HG03108 (cell line): ENCODE data around the gene RERE.

Experiments used
- ATAC-seq: cut with Tn5 transposase; IDR thresholded peaks from one replicate; pipeline ENCODE4 v1.9.1; 2021; ENCODE audit warnings: moderate library complexity; ENCODE audit not compliant: unreplicated experiment

Gene RERE

GRCh38 chr1:8359617-8360481 is 457.6 kb downstream of the RERE start:
- no peak for ATAC-seq

DNA sequence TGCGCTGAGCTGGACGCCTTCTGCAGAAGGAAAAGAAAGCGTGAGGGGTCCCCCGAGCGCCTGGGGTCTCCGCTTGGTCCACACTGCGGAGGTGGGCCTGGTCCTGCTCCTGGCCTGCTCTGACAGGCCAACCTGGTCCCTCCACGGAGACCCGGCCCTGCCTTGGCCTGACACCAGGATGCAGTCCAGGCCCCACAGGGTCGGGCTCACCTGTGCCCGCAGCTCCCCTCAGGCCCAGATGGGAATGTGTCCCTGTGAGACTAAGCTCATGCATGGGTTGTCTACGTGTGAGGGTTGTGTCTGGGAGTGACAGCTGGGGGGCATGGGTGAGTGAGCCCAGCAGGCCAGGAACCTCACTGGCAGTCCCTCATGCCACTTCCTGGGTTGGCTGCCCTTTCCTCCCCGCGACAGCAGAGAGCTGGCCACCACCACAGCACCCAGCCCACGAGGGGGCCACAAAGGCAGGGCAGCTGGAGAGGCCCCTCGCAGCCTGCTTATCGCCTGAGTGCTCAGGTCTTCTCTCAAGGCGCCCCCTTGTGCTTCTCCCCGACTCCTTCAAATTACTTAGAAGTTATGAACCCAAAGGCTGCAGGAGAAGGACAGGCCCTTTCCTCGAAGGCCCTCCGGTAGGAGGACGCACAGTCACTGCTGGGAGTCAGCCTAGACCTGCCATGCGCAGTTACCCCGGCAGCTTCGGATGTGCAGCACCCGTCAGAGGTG is 458.4 kb downstream of the RERE start:
- ATAC-seq, result no peak

DNA sequence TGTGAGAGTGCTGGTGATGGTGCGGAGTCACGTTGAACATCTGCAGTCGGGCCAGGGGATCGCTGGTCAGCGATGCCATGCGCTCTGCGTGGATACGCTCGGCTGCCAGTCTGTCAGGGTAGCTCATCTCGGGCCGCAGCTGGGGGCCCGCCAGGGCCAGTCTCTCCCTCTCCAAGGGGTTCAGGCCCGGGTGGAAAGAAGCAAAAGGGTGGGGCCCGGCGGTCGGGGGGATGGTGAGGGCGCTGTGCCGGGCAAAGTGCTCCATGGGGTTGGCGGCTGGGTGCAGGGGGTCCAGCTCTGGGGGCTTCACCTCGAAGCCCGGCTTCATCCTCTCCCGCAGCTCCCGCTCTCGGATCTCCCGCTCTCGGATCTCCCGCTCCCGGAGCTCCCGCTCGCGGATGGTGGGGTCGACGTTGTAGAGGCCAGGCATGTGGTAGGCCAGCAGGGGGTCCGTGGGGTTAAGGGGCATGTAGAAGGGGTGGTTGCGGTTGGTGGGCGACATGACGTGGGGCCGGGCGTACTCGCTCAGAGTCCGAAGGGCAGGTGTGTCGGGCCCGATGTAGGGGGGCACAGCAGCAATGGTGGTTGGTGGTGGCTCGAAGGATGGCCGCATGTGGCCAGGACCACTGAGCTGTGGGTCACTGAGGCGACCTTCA is 459.1 kb downstream of the RERE start:
- ATAC-seq, result no peak

- no peak for ATAC-seq
These were observed 459.9 kb downstream of the RERE start for GRCh38 chr1:8357329-8358101.

DNA sequence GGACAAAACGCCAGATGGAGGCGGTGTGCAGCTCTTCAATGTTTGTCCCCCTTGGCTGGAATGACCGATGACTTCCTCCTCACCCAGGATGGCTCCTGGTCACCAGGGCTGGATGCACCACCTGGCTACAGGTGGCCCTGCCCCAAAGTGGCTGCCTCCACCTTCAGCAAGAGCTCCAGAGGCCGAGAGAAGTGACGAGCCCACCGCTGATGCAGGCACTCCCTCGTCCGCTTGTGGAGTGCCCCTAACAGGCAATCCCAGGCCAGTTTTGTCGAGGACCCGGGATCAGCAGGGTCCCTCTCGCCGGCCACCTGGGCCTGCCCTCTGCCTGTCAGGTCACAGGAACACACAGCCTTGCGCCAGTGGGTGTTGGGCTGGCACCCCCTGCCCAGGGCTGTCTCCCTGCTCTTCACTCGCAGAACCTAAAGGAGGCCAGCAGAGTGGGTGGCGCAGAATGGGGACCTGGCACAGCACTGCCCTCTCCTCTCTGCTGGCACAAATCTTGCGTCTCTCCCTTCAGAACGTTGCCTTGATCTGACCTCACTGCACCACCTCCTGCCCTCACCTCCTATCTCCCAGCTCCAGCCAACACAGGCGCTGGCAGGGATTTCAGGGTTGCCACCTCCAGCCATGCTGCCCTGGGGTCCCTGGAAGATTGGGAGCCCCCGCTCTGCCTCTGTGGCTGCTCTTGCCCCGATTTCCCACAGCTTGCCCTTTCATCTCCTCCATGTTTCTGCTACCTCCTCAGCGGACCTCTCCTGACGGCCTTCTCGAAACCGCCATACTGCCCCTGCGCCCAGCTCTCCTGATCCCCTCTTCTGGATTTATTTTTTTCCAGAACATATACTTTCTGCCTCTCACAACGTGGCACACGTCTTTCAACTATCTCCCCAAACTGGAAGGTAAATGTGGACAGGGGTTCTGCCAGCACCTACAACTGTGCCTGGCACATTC is 460.9 kb downstream of the RERE start:
- no peak for ATAC-seq

DNA sequence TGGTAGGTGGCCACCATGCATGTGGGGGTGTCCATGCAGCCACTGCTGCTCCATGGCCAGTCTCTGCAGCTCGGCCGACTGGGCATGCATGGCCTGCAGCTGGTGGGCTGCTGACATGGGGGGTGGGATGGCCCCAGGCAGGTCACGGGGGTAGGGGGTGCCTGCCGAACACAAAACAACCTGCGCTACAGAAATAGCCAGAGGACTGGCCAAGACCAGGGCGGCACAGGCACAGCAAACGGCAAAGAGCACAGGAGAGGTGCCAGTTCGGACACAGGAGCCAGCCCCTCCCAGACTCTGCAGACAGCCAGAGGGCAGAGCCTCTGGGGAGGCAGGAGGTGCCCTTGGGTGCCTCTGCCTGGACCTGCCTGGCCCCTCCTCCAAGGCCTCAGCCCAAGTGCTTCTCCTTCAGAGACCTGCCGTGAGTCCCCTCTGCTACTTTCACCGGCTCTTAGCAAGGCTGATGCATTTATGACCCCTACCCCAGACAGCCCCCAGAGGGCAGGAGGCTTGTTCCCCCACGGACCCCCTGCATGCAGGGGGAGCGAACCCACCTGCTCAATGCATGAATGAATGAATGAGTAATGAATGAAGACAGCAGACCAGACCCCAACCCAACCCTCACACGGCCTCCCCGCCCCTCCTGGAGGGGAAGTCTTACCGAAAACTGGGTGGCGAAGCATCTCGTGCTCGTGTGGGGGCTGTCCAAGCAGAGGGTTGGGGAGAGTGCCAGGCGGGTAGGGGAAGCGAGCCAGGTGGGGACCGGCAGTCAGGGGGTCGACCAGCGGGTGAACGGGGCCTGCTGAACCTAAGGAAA is 461.8 kb downstream of the RERE start:
- ATAC-seq, result no peak

GRCh38 chr1:8354038-8354437 is 463.4 kb downstream of the RERE start:
- no peak for ATAC-seq

DNA sequence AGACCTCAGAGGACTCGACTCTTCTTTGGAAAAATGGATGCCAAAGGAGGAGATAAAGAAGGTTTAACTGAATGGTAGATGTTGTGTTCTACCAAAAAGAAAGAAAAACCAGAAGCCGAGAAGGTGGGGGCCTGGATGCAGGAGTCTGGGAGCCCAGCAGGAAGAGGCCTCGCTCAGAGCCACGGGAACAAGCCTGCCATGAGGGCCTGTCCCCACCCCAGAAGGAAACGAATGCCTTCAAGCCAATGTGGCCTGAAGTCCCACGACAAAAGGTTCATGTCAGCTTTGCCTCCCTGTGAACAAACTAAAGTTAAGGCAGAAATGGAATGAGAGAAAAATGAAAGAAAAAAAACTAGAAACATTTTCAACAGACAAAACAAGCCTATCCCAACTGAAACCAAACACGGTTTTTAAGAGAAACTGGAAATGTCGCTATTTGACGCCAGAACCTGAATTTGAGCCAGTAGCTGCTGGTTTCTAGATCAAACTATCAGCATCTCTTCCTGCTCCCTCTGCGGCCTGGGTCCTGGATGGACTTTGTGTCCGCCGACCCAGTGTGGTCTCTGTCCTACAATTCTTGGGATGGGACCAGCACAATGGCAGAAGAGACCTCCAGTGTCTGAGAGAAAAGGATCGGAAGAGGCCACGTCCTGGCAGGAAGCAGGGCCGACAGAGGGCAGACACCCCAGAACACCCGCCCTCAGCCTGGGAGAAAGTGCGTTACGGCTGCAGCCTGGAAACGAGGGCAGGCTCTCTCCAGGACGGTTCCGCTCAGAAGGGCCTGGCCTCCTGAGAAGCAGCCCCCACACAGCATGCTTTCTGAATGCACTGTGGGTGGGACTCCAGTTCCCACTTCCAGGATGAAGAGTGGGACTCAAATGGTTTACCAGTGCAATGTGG is 464.3 kb downstream of the RERE start:
- no peak for ATAC-seq

GRCh38 chr1:8352471-8352845 is 465.0 kb downstream of the RERE start:
- ATAC-seq, result no peak

GRCh38 chr1:8351693-8352470 is 465.6 kb downstream of the RERE start:
- ATAC-seq, result no peak

- no peak for ATAC-seq
These were observed 466.3 kb downstream of the RERE start for GRCh38 chr1:8350914-8351684.

DNA sequence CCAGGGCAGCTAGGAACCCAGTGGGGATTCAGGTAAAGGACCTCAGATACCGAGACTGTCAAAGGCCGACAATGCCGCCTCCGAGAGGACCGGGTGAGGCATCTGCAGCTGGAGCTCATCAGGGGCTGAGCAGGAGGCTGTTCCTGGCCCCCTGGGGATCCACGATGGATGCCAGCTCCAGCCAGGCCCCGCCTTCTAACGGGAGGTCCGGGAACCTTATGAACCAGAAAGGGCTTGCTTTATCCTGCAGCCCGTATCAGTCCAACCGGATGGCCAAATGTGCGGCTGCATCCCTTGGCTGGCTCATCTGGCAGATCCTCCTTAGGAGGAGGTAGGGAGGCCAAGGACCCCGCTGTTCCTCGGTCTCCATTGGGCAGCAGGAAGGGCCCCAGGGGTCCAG is 467.5 kb downstream of the RERE start:
- no peak for ATAC-seq

DNA sequence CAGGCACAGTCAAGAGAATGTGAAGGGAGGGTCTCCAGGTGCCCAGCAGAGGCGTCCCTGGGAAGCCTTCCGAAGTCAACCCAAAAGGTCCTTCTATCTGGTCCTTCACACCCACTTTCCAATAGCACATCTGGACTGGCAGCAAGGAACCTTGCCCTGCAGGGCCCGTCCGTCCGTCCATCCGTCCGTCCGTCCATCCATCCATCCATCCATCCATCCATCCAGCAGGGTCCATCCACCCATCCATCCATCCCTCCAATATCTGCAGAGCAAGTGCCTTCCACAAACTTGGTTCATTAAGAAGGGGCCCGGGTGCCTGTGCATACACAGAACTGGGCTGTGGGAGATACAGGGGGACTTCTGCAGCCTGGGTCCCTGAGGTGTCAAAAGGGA is 468.0 kb downstream of the RERE start:
- ATAC-seq, result no peak

DNA sequence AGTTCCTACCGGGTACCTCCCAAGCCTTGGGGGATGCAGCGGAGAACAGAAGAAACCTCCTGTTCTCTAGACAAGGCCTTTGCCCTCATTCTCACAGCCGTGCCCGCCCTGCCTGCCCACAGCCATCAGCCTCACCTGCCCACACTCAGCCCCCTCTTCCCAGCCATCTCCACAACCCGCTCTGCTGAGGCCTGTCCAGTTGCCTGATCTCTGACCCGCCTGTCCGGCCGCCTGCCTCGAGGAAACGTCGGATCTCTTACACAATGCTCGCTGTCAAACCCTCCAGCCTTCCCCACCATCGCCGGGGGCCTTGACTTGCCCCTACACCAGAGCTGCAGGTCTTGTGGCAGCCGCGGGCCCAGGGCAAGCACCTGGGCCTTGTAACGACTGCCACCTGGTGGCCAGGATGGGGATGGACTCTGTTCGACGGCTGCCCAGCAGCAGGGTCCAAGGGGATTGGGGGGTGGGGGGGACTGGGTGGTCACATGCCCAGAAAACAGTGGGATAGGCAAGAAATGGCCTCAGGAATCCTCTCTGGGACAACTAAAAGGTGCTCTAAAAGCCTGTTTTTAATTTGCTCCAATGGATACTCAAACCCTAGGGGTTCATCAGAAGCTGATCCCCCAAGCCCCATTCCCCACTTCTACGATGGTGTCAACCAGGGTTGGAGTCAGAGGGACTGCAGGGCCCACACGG is 468.5 kb downstream of the RERE start:
- no peak for ATAC-seq

DNA sequence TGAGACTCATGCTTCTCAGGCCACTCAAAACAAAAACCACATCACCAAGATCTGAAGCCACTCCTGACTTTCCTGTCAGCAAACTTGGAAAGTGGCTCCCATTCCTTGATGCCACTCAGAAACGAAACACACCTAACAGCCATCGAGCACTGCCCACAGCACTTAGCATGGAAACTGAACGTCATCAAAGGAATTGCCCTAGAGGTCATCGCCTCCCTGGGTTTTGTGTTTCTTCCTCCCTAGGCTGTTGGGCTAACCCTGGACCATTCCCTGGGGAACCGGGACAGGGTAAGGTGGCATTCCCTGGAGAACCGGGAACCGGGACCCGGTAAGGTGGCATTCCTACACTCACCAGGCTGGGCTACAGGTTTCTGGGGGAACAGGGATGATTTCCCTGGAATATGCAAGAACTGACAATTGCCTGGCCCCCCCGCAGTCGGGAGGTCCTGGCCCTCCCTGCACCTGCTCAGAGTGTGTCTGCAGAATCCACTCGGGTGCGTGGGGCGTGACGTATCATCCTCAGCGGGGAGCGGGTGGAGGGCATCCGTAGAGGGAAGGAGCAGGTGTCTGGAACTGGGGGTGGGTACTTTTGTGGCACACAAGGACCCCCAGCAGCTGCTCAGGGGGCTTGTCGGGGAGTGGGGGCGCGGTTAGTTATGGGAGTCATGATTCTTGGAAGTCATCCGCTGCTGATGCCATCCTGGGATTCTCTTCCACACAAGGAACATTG is 469.2 kb downstream of the RERE start:
- ATAC-seq, result no peak
